Large intestine (tissue), 3 donors: Measurements from ENCODE around the gene FXYD6. TPM values are rescaled to one million over a fixed set of nuclear protein-coding genes. Genes with fewer than 3 reads are reported as not detected.

Experiments used
- DNase-seq, 2 donors: peaks; one replicate each; pipeline versions ENCODE4 v3.0.0 to v3.0.0-alpha.2; 2013
- H3K27ac ChIP-seq: one replicate; pipeline ENCODE4 v1.5.1; 2013; ENCODE audit warnings: low read length
- H3K27me3 ChIP-seq: 2 replicates; pipeline ENCODE4 v1.6.1; 2013; ENCODE audit warnings: low read length; ENCODE audit not compliant: control insufficient read depth, insufficient read depth
- H3K36me3 ChIP-seq: 2 replicates; pipeline ENCODE4 v1.6.1; 2013; ENCODE audit warnings: low read length; ENCODE audit not compliant: control insufficient read depth, insufficient read depth
- H3K4me1 ChIP-seq: one replicate; pipeline ENCODE4 v1.6.1; 2013; ENCODE audit warnings: low read length; ENCODE audit not compliant: control insufficient read depth, insufficient read depth
- H3K4me3 ChIP-seq: one replicate; pipeline ENCODE4 v1.5.1; 2013; ENCODE audit warnings: low read length
- H3K9me3 ChIP-seq: one replicate; pipeline ENCODE4 v1.6.1; 2013; ENCODE audit warnings: mild to moderate bottlenecking, low read depth, low read length, moderate library complexity; ENCODE audit not compliant: control insufficient read depth
- WGBS: methylation state at CpG from one replicate; pipeline ENCODE4 v1.1.5; 2013; ENCODE audit warnings: low lambda C conversion rate; ENCODE audit not compliant: insufficient coverage; 5-methylcytosine and 5-hydroxymethylcytosine counted together
- polyA plus RNA-seq: library from polyadenylated mRNA; unstranded; fragments of 120-200 nt; gene quantifications from one replicate; pipeline ENCODE4 v1.2.1, GENCODE V29; 2013

FXYD6 gene
- polyA plus RNA-seq, 1 donor = 78.3 TPM

- H3K27ac ChIP-seq = peak overlapping the region; percentile 66
- no CpG with 5 or more reads among the region's 4 CpGs for WGBS
- H3K9me3 ChIP-seq = no peaks in the 10 kb centered on the region
- H3K4me1 ChIP-seq = peaks cover 36% of the 10 kb centered on the region
- DNase-seq = no peak
- no peaks in the 10 kb centered on the region for H3K27me3 ChIP-seq
- H3K4me3 ChIP-seq = no peak overlapping the region
- H3K36me3 ChIP-seq = no peaks in the 10 kb centered on the region
Measured at GRCh38 chr11:117919341-117919740, 42.9 kb upstream of the FXYD6 start.

DNA sequence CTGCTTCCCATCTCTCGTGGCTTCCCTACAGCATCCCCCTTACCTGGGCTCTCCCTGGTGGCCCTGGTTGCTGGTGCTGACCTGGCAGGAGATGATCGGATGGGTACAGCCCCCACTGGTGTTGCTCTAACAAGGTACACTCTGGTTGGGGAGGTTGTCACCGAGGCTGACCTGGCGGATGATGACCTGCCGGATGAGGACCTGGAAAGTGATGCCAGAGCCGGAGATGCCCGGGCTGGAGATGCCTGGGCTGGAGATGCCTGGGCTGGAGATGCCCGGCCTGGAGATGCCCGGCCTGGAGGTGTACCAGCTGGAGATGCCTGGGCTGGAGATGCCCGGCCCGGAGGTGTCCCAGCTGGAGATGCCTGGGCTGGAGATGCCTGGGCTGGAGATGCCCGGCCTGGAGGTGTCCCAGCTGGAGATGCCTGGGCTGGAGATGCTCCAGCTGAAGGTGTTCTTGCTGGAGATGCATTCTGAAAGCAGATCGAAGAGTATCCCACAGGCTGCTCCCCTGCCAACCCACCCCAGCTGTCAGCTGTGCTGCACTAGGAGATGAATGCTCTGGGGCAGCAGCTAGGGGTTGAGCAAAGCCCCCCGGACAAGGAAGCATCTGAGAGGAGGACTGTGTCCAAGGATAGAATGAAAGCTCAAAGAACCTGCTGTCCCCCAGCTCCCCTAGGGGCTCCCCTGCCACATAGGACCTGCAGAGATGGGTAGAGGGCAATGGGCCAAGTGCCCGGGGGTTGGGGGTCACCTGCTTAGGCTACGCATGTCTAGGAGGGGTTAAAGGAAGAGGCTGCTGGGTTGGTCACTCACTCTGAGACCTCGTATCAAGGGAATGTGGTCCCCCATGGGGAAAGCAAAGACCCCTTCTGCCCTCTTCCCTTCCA, 42.2 kb upstream of the FXYD6 start:
- H3K27ac ChIP-seq = peak overlapping the region; percentile 66
- no peaks in the 10 kb centered on the region for H3K9me3 ChIP-seq
- H3K4me3 ChIP-seq = no peak overlapping the region
- WGBS = no CpG with 5 or more reads among the region's 17 CpGs
- DNase-seq = no peak
- H3K27me3 ChIP-seq = no peaks in the 10 kb centered on the region
- no peaks in the 10 kb centered on the region for H3K36me3 ChIP-seq
- H3K4me1 ChIP-seq = peaks cover 43% of the 10 kb centered on the region

GRCh38 chr11:117917591-117918151, 41.2 kb upstream of the FXYD6 start:
- no CpG with 5 or more reads among the region's 5 CpGs for WGBS
- no peaks in the 10 kb centered on the region for H3K9me3 ChIP-seq
- no peak for DNase-seq
- no peak overlapping the region for H3K4me3 ChIP-seq
- H3K36me3 ChIP-seq = no peaks in the 10 kb centered on the region
- peaks cover 52% of the 10 kb centered on the region for H3K4me1 ChIP-seq
- no peaks in the 10 kb centered on the region for H3K27me3 ChIP-seq
- H3K27ac ChIP-seq = no peak overlapping the region

DNA sequence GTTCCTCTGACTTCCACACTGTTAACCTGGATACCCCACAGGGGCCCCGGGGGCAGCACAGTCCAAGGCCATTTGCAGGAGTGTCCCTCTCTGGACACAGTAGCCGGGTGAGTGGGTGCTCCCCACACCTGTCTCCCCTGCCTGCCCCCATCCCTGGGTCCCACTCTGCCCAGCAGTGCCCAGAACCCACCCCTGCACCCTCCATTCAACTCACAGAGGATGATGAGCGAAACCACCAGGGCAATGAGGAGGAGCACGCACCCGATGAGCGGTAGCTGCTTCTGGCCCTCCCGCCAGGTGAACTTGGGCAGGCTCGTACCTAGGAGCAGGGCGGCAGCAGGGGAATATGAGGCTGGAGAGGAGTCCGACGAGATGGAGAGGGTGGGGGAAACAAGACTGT, 40.5 kb upstream of the FXYD6 start:
- no peaks in the 10 kb centered on the region for H3K36me3 ChIP-seq
- no peak for DNase-seq
- H3K27ac ChIP-seq = no peak overlapping the region
- WGBS = no CpG with 5 or more reads among the region's 11 CpGs
- no peak overlapping the region for H3K4me3 ChIP-seq
- H3K27me3 ChIP-seq = no peaks in the 10 kb centered on the region
- peaks cover 54% of the 10 kb centered on the region for H3K4me1 ChIP-seq
- H3K9me3 ChIP-seq = no peaks in the 10 kb centered on the region

DNA sequence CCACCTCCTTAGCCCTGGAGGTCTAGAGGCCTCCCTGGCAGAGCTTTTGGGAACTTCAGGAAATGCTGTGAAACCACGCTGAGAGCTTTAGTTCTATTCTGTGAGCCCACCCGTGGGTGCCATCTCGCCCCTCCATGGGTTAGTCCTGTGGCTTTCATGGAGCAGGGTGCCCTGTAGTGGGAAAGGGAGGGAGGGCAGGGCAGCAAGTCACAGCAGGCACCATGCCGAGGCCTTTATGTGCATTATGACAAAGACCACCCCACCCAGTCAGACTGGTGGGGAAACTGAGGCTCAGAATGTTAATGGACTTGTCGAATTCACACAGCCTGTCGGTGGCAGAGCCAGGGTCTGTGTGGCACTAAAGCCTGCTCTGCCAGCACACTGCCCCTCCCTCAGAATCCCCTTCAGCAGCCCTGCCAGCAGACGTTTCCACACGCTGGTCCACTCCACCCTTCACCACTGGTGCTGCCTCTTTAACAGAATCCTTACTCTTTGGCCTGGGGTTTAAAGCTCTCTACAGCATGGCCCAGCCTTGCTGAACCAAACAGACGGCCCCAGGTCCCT, 39.3 kb upstream of the FXYD6 start:
- H3K4me3 ChIP-seq = no peak overlapping the region
- DNase-seq = no peak
- no peaks in the 10 kb centered on the region for H3K27me3 ChIP-seq
- WGBS = 40% methylated on average over 1 of the region's 9 CpGs
- peaks cover 63% of the 10 kb centered on the region for H3K4me1 ChIP-seq
- no peaks in the 10 kb centered on the region for H3K9me3 ChIP-seq
- peak overlapping the region; percentile 69 for H3K27ac ChIP-seq
- H3K36me3 ChIP-seq = no peaks in the 10 kb centered on the region

- Histone ChIP-seq H3K4me3 (no peak overlapping the region), H3K27ac (peak overlapping the region; percentile 69), H3K27me3 (no peaks in the 10 kb centered on the region), H3K4me1 (peaks cover 66% of the 10 kb centered on the region), H3K9me3 (no peaks in the 10 kb centered on the region), H3K36me3 (no peaks in the 10 kb centered on the region)
- peak; percentile 78 to 89 for DNase-seq
- WGBS = no CpG with 5 or more reads among the region's 10 CpGs
Measured at GRCh38 chr11:117914991-117915618, 38.6 kb upstream of the FXYD6 start.

GRCh38 chr11:117914398-117914761, 37.9 kb upstream of the FXYD6 start:
- H3K4me1 ChIP-seq = peaks cover 68% of the 10 kb centered on the region

DNA sequence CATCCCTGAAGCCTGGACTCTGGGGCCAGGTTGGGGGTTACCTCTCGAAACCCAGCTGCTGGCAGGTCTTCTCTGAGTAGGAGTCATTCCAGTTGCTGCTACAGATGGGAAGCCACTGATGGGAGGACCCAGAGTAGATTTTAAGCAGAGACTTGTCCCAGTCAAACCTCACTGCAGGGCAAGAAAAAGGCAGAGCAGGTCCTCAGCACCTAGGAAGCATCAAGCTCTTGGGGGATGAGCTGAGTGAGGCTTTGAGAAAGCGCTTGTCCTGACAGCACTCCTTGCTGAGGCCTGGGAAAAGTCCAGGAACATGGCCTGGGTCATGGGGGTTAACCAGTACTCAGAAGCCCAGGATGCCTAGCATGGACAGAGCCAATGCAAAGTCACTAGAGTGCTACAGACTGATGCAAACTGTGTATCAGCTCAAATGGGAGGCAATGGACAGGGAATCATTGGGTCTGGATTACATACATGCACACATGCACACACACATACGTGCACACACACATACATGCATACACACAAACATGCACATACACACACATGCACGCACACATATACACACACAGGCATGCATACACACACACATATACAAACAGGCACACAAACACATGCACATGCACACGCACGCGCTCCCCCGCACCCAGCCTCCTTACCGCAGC, 37.4 kb upstream of the FXYD6 start:
- Histone ChIP-seq H3K4me1 (peaks cover 66% of the 10 kb centered on the region), H3K27ac (no peak overlapping the region), H3K27me3 (no peaks in the 10 kb centered on the region), H3K4me3 (no peak overlapping the region), H3K36me3 (no peaks in the 10 kb centered on the region), H3K9me3 (no peaks in the 10 kb centered on the region)
- no CpG with 5 or more reads among the region's 9 CpGs for WGBS
- DNase-seq = no peak

More at GRCh38 chr11:117914398-117914761, 37.9 kb upstream of the FXYD6 start:
- Histone ChIP-seq H3K4me3 (no peak overlapping the region), H3K9me3 (no peaks in the 10 kb centered on the region), H3K36me3 (no peaks in the 10 kb centered on the region), H3K27ac (peak overlapping the region; percentile 69), H3K27me3 (no peaks in the 10 kb centered on the region)
- no peak for DNase-seq
- WGBS = no CpG with 5 or more reads among the region's 5 CpGs

- Histone ChIP-seq H3K27ac (no peak overlapping the region), H3K4me3 (no peak overlapping the region), H3K36me3 (no peaks in the 10 kb centered on the region), H3K27me3 (no peaks in the 10 kb centered on the region), H3K4me1 (peaks cover 76% of the 10 kb centered on the region), H3K9me3 (no peaks in the 10 kb centered on the region)
- DNase-seq = no peak
- WGBS = 100% methylated on average over 1 of the region's 7 CpGs
Measured at GRCh38 chr11:117912497-117912896, 36.0 kb upstream of the FXYD6 start.

DNA sequence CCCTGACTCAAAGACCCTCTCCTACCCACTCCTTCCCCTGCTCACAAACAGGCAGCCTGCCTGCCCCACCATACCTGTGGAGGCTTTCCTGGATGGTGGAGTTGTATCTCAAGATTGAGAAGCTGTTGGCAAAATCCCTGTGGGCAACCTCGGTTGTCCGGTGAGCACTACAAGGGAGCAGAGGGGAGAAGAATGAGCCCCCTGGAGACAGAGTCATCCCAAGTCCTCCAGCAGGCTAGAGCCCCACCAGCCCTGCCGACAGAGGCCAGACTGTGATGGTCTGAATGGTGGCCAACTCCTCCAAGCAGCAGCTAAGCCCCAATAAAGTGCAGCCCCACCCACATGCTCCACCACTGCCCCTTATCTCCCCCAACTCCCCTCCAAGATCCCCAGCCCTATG, 35.2 kb upstream of the FXYD6 start:
- H3K27ac ChIP-seq = no peak overlapping the region
- WGBS = no CpG with 5 or more reads among the region's 3 CpGs
- no peaks in the 10 kb centered on the region for H3K27me3 ChIP-seq
- H3K36me3 ChIP-seq = no peaks in the 10 kb centered on the region
- no peak overlapping the region for H3K4me3 ChIP-seq
- no peaks in the 10 kb centered on the region for H3K9me3 ChIP-seq
- DNase-seq = no peak
- H3K4me1 ChIP-seq = peaks cover 77% of the 10 kb centered on the region
